NCI-H460 (cell line): ENCODE measurements around the gene FAM110A. TPM values are rescaled to one million over a fixed set of nuclear protein-coding genes. Genes with fewer than 3 reads are reported as not detected.
"Not testable (repeated sequence)": the region's sequence is repeated elsewhere in the genome, so short reads cannot be mapped to it uniquely, and the experiment has no call there.

Experiments used
- DNase-seq: peaks from one replicate; pipeline ENCODE4 v3.0.0-alpha.2; 2016; ENCODE audit warnings: low read depth; ENCODE audit errors: extremely low read depth
- total RNA-seq: library from RNA; depleted of rRNA; stranded (reverse); fragments of >200 nt; shearing (Covaris generic); gene quantifications from 2 replicates; pipeline ENCODE4 v1.2.3, GENCODE V29; 2014; rRNA removed

Gene FAM110A
- total RNA-seq, 1 experiment from 2014 or later: 2.6 TPM

DNA sequence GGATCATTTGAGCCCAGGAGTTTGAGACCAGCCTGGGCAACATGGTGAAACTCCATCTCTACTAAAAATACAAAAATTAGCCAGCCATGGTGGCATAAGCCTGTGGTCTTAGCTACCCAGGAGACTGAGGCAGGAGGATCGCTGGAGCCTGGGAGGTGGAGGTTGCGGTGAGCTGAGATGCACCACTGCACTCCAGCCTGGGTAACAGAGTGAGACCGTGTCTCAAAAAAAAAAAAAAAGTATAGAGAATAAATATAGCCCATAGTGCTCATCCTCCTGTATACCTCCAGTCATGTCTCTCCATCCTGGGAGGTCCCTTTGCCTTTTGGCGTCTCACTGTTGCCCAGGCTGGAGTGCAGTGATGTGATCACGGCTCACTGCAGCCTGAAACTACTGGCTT lies 58.9 kb downstream of the FAM110A start:
- DNase-seq: not testable (repeated sequence)

Other genes starting within 250 kb of the FAM110A start
- gene TCF15, start 223.4 kb upstream of the FAM110A start, total RNA-seq: 0.32 TPM in 1 of 2 replicates, not detected in the other
- 811 and 839 TPM in 2 replicates for gene SRXN1, start 180.5 kb upstream of the FAM110A start, total RNA-seq
- gene SCRT2, start 157.9 kb upstream of the FAM110A start, total RNA-seq: not detected in 2 replicates
- gene SLC52A3, start 65.2 kb upstream of the FAM110A start, total RNA-seq: 0.02 TPM in 1 of 2 replicates, not detected in the other
- not detected in 2 replicates for gene ANGPT4, start 82.6 kb downstream of the FAM110A start, total RNA-seq
- not detected in 2 replicates for gene RSPO4, start 168.6 kb downstream of the FAM110A start, total RNA-seq